HEK293T (cell line): ENCODE data around the gene CSNK1E.

Source experiments
- CTCF ChIA-PET: fragments of 350-600 bp; formaldehyde crosslinking; extraction: SDS; loops from one replicate; lab custom pipeline; 2021; ENCODE audit warnings: antibody characterized with exemption, inconsistent platforms; lab: Yijun Ruan, JAX
- POLR2A ChIA-PET: fragments of 350-600 bp; formaldehyde crosslinking; extraction: SDS; loops from one replicate; lab custom pipeline; 2020; ENCODE audit warnings: antibody characterized with exemption, inconsistent platforms; lab: Yijun Ruan, JAX
- DNase-seq: peaks from one replicate; pipeline ENCODE4 v3.0.0; 2012; ENCODE audit warnings: mixed read lengths; ENCODE audit errors: extremely low spot score
- ARNT ChIP-seq: fragments of 450-650 bp; IDR thresholded peaks from 2 replicates; pipeline ENCODE4 v1.6.1; 2017; ENCODE audit warnings: mild to moderate bottlenecking
- BHLHE40 ChIP-seq: fragments of 450-650 bp; IDR thresholded peaks from 2 replicates; pipeline ENCODE4 v1.6.1; 2016; ENCODE audit warnings: mild to moderate bottlenecking, moderate library complexity, borderline replicate concordance
- CTBP1 ChIP-seq: fragments of 450-650 bp; IDR thresholded peaks from 2 replicates; pipeline ENCODE4 v1.6.1; 2016; ENCODE audit warnings: borderline replicate concordance
- ELF4 ChIP-seq: fragments of 450-650 bp; IDR thresholded peaks from 2 replicates; pipeline ENCODE4 v1.6.1; 2017; ENCODE audit warnings: antibody characterized with exemption
- FOXA1 ChIP-seq: fragments of 450-650 bp; IDR thresholded peaks from 2 replicates; pipeline ENCODE4 v1.6.1; 2016; ENCODE audit warnings: mild to moderate bottlenecking
- FOXK2 ChIP-seq: fragments of 450-650 bp; IDR thresholded peaks from 2 replicates; pipeline ENCODE4 v1.6.1; 2016; ENCODE audit warnings: mild to moderate bottlenecking
- FOXM1 ChIP-seq: fragments of 450-650 bp; IDR thresholded peaks from 2 replicates; pipeline ENCODE4 v1.6.1; 2017; ENCODE audit warnings: mild to moderate bottlenecking, borderline replicate concordance
- HDGF ChIP-seq: fragments of 450-650 bp; IDR thresholded peaks from 2 replicates; pipeline ENCODE4 v1.6.1; 2017; ENCODE audit warnings: antibody characterized with exemption, borderline replicate concordance
- L3MBTL2 ChIP-seq: fragments of 450-650 bp; conservative IDR thresholded peaks from 2 replicates; pipeline ENCODE4 v1.6.1; 2016; ENCODE audit warnings: mild to moderate bottlenecking
- LEF1 ChIP-seq: fragments of 450-650 bp; IDR thresholded peaks from 2 replicates; pipeline ENCODE4 v1.6.1; 2017; ENCODE audit warnings: mild to moderate bottlenecking, borderline replicate concordance
- NFRKB ChIP-seq: fragments of 450-650 bp; IDR thresholded peaks from 2 replicates; pipeline ENCODE4 v1.6.1; 2016; ENCODE audit warnings: mild to moderate bottlenecking, moderate library complexity
- PKNOX1 ChIP-seq: fragments of 450-650 bp; IDR thresholded peaks from 2 replicates; pipeline ENCODE4 v1.6.1; 2016
- SP1 ChIP-seq: fragments of 450-650 bp; IDR thresholded peaks from 2 replicates; pipeline ENCODE4 v1.6.1; 2017
- SUZ12 ChIP-seq: fragments of 450-650 bp; IDR thresholded peaks from 2 replicates; pipeline ENCODE4 v1.6.1; 2016; ENCODE audit warnings: mild to moderate bottlenecking
- TARDBP ChIP-seq: fragments of 450-650 bp; IDR thresholded peaks from 2 replicates; pipeline ENCODE4 v1.6.1; 2016
- ZNF384 ChIP-seq: fragments of 450-650 bp; IDR thresholded peaks from 2 replicates; pipeline ENCODE4 v1.6.1; 2016

The CSNK1E gene

DNA sequence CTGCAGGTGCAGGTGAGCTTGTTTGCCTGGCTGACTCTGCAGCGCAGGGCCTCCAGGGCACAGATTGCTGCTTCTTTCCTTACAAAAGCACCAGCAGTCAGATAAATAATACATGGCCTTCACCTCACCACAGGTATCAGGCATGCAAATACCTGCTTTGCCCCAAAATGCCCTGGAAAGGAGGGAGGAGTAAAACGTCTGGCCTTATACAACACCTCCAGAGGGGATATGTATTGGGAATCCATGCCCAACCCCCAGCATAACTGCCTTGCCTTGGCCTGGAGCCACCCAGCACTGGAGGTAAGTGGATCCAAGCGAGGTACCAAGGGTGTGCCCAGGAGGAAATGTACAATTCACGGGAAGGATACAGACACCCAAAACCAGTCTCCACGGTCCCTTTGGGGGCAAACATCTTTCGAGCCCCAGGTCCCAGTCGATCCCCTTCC, 45.3 kb downstream of the CSNK1E start:
- DNase-seq, result no peak
- ChIA-PET CTCF (interaction anchor here (2.6 kb wide), 1 partner anchor 10 kb away, joined by 6 read pairs; no protein-coding TSS in a partner anchor), POLR2A (interaction anchor here (1.0 to 2.2 kb wide), 3 partner anchors 12 to 20 kb away, joined by 3 to 10 read pairs (median 4); no protein-coding TSS in a partner anchor)
- TF ChIP-seq PKNOX1, result no peak
- TF ChIP-seq FOXK2, result no peak
- no peak for TF ChIP-seq HDGF
- TF ChIP-seq L3MBTL2, result no peak
- no peak for TF ChIP-seq SP1
- no peak for TF ChIP-seq TARDBP
- no peak for TF ChIP-seq LEF1
- TF ChIP-seq FOXM1, result no peak
- no peak for TF ChIP-seq CTBP1
- no peak for TF ChIP-seq ZNF384
- TF ChIP-seq BHLHE40, result no peak
- TF ChIP-seq FOXA1, result no peak
- no peak for TF ChIP-seq NFRKB
- no peak for TF ChIP-seq ARNT
- TF ChIP-seq SUZ12, result no peak
- TF ChIP-seq ELF4, result no peak

GRCh38 chr22:38271101-38271500, 46.1 kb downstream of the CSNK1E start:
- DNase-seq, result no peak
- TF ChIP-seq BHLHE40, result no peak
- no peak for TF ChIP-seq CTBP1
- no peak for TF ChIP-seq NFRKB
- TF ChIP-seq SUZ12, result no peak
- TF ChIP-seq ARNT, result no peak
- no peak for TF ChIP-seq SP1
- no peak for TF ChIP-seq PKNOX1
- TF ChIP-seq FOXK2, result no peak
- no peak for TF ChIP-seq TARDBP
- TF ChIP-seq ELF4, result no peak
- TF ChIP-seq ZNF384, result no peak
- TF ChIP-seq FOXM1, result no peak
- TF ChIP-seq L3MBTL2, result no peak
- no peak for TF ChIP-seq HDGF
- TF ChIP-seq FOXA1, result no peak
- TF ChIP-seq LEF1, result no peak
- ChIA-PET POLR2A (interaction anchor here (1.0 to 2.2 kb wide), 4 partner anchors 11 to 47 kb away, joined by 3 to 10 read pairs (median 4); no protein-coding TSS in a partner anchor), CTCF (interaction anchor here (0.6 to 2.6 kb wide), 2 partner anchors 9 to 90 kb away, joined by 3 to 6 read pairs; no protein-coding TSS in a partner anchor)

DNA sequence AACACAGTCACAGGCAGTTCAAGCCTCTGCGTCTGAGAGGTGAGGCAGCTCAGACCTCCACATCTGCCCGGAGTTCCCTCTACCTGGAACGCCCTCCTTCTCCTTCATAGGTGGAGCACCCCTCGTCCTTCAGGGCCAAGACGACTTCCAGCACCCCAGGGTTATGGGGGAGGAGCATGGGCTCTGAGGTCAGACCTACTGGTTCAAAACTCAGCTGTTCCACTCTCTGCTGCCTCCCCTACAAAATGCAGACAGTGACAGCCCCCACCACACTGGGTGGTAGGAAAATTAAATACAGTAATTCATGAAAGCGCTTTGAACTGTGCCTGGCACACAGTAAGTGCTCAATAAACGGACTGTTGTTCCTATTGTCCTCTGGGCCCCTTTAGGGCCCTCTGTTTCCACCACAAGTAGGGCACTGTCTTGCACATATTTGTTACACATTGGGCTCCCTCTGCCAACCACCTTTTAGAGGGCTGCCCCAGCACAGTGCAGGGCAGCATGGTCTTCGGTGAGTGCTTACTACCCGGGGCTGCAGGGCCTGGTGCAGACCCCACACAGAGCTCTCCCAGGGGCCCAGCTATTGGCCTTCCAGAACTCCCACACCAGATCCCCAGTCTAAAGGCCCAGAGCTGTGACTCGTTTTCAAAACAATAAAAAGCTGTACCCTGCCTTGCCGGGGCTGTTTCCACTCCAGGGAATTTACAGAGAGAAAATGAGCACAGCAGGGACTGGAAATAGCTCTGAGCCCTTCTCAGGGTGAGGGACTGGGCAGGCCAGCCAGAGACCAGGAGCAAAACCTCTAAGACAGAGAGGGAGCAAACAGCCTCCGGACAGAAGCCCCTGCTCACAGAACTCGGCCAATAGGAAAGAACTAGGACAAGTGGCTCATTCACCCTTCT, 46.9 kb downstream of the CSNK1E start:
- ChIA-PET POLR2A (interaction anchor here (1.4 to 2.2 kb wide), 3 partner anchors 10 to 48 kb away, joined by 4 to 10 read pairs (median 5); no protein-coding TSS in a partner anchor), CTCF (interaction anchor here (0.6 to 2.6 kb wide), 2 partner anchors 8 to 91 kb away, joined by 3 to 6 read pairs; no protein-coding TSS in a partner anchor)

GRCh38 chr22:38269466-38269865, 47.8 kb downstream of the CSNK1E start:
- no peak for DNase-seq
- TF ChIP-seq SP1 (no peak), PKNOX1 (no peak), BHLHE40 (no peak), ZNF384 (no peak)
- CTCF ChIA-PET, result interaction anchor here (2.6 kb wide), 1 partner anchor 7 kb away, joined by 6 read pairs; no protein-coding TSS in a partner anchor
- POLR2A ChIA-PET, result interaction anchor here (0.9 kb wide), 1 partner anchor 11 kb away, joined by 3 read pairs; no protein-coding TSS in a partner anchor

More for the DNA sequence above, 46.9 kb downstream of the CSNK1E start:
- TF ChIP-seq TARDBP, result no peak
- no peak for DNase-seq

DNA sequence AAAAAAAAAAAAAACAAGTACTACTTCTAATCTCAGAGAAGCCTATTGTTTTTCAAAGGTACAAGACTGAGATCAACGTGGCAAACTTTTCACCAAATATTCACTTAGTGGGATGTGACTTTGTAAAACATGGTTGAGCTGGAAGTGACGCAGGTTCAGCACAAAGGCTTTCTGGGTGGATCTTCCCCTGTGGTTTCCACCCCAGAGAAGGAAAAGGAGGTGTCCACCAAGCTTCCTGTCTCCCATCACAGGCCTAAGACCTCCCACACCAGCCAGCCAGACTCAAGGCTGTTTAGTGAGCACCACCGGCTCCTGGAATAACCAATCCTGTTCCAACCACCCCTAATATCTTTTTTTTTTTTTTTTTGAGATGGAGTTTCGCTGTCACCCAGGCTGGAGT, 50.1 kb downstream of the CSNK1E start:
- TF ChIP-seq LEF1 (no peak), FOXM1 (no peak), NFRKB (no peak), ELF4 (no peak)
- POLR2A ChIA-PET, result no interaction called here
- CTCF ChIA-PET, result interaction anchor here (0.9 kb wide), 1 partner anchor 19 kb away, joined by 8 read pairs; no protein-coding TSS in a partner anchor
- DNase-seq, result no peak

- no peak for DNase-seq
- ChIA-PET CTCF (no interaction called here), POLR2A (interaction anchor here (1.1 kb wide), 1 partner anchor 86 kb away, joined by 3 read pairs; no protein-coding TSS in a partner anchor)
- TF ChIP-seq FOXM1 (no peak), SP1 (no peak), TARDBP (no peak), BHLHE40 (no peak), CTBP1 (no peak), PKNOX1 (no peak), L3MBTL2 (no peak), NFRKB (no peak), ARNT (no peak), HDGF (no peak), FOXA1 (no peak)
These were observed 51.1 kb downstream of the CSNK1E start for GRCh38 chr22:38266120-38266519.
